Right lobe of liver (tissue), 6 donors: ENCODE measurements around the gene QTRT2. TPM values are rescaled to one million over a fixed set of nuclear protein-coding genes. Genes with fewer than 3 reads are reported as not detected.
A peak's percentile ranks its signal among the peaks of the same experiment; 100 is the strongest.

Experiments used
- ATAC-seq, 4 donors: fragments of 200-7000 bp; cut with Tn5 transposase; one replicate each; pipeline ENCODE4 v1.9.1; 2020; ENCODE audit warnings: mild to moderate bottlenecking in 4 of 4, moderate library complexity in 4 of 4
- DNase-seq, 3 donors: peaks; one replicate each; pipeline ENCODE4 v3.0.0-alpha.2; 2020
- H3K27ac ChIP-seq, 3 donors: fragments of 200-600 bp; one replicate each; pipeline ENCODE4 v1.8.0; 2022
- H3K27me3 ChIP-seq, 2 donors: fragments of 200-600 bp; one replicate each; pipeline ENCODE4 v1.8.0; 2022
- H3K36me3 ChIP-seq, 4 donors: fragments of 200-600 bp; sonication (generic) in 1 of 4; one replicate each; pipeline versions ENCODE4 v1.5.1 to v1.8.0; 2017 to 2022; ENCODE audit warnings: control low read depth in 1 of 4
- H3K4me1 ChIP-seq, 4 donors: fragments of 200-600 bp; sonication (generic) in 1 of 4; one replicate each; pipeline versions ENCODE4 v1.5.1 to v1.8.0; 2017 to 2022; ENCODE audit warnings: control low read depth in 1 of 4
- H3K4me3 ChIP-seq, 3 donors: fragments of 200-600 bp; one replicate each; pipeline ENCODE4 v1.8.0; 2022
- H3K9me3 ChIP-seq, 4 donors: fragments of 200-600 bp; sonication (generic) in 1 of 4; one replicate each; pipeline versions ENCODE4 v1.5.1 to v1.8.0; 2017 to 2022; ENCODE audit warnings: control low read depth in 1 of 4
- POLR2A ChIP-seq: fragments of 450-650 bp; IDR thresholded peaks from one replicate; pipeline ENCODE4 v1.6.1; 2017; ENCODE audit warnings: antibody characterized with exemption, mild to moderate bottlenecking
- WGBS: methylation state at CpG from one replicate; pipeline ENCODE4 v1.1.6; 2018; ENCODE audit warnings: low coverage, low lambda C conversion rate; ENCODE audit not compliant: insufficient coverage; ENCODE audit errors: missing lambda C conversion rate; 5-methylcytosine and 5-hydroxymethylcytosine counted together
- intact Hi-C, 2 donors: fragments of 100-400 bp; cut with DNase I; formaldehyde crosslinking; loops; one replicate each; pipeline versions ENCODE4 v1.11.2 to v1.14.1; 2022
- long read RNA-seq: library from polyadenylated mRNA; unstranded; transcript quantifications from one replicate; pipeline ENCODE4 v2.0.0, GENCODE V29; 2019
- total RNA-seq, 6 experiments: library from RNA; depleted of rRNA in 2 of 6; stranded (reverse); fragments of >200 nt in 2 of 6; fragmentation: NEBNext Ultra II Directional in 3 of 6; extraction: Animal tissue kit (Norgen Biotek cat#: 25700) in 3 of 6; gene quantifications; one replicate each; pipeline versions ENCODE4 v1.1.0 to v1.2.4, GENCODE V29; 2016 to 2023
- TF ChIP-seq, protein P1 (sequence below), 4 donors: fragments of 200-600 bp in 3 of 4; fragments of 450-650 bp in 1 of 4; IDR thresholded peaks; one replicate each; pipeline versions ENCODE4 v1.5.1 to v1.8.0; 2016 to 2022; ENCODE audit warnings: antibody characterized with exemption in 4 of 4, mild to moderate bottlenecking in 2 of 4
- donor health status: DM: no; HTN: yes; CAD: no.
- donor health status: DM: no; HTN: no; CAD: no.
- donor health status: DM: no; HTN: no; CAD: no.
- donor health status: DM: no; HTN: yes; CAD: no.
- donor health status: DM: no; HTN: yes; CAD: no.

The QTRT2 gene
- 1 to 10 TPM; 6.3 to 9.8 (median 7.8) TPM for total RNA-seq
- long read RNA-seq, partial matches to known transcripts, result 1 of 1 reads
- long read RNA-seq, other reads (novel, unspliced or antisense), result 0 of 1 reads

DNA sequence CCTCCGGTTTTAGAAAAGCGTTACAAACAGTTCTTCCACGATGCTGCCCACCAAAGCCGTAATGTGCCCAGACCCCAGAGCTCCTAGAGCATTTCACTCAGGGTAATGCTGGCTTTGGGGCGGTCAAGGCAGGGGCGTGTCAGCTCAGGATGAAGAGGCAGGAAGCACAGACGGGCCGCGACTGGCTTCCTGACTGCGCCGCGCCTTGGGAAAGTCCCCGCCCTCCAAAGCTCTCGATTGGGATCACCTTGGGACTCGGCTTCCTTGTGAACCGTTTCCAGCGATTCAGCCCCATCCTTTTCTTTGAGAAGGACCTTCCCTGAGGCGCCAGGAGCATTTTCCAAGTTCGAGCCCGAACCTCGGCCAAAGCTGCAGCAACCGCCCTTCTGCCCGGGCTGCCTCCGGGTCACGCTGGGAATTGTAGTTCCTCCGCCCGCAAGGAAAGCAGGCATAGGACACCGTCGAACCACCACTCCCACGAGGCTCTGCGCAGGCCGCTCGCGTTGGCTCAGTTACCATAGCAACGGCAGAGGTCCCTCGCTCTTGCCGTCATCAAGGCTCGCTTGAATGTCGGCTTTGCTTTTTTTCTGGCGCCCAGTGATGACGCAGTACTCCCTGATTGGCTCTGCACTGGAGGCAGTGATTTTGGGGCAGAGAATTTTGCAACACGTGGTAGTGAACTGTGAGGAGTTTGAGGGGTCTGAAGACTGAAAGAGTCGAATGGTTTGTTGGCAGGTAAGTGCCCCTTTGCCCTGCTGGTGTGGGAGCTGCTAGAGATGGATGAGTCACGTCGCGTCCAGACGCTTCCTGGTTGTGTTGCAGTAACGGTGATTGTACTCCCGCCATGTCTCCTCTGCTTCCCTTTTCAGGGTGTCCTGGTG, at the start of gene QTRT2, which contains the start of gene CCDC191:
QTRT2 (plus strand) TSS at position 608 of the 881 bp plus-strand sequence. CDS start 8,521 bp downstream, outside the sequence.
CCDC191 (minus strand) TSS at position 397 of the 881 bp plus-strand sequence; CDS start at position 337, 60 bp downstream.
- no peaks in the 10 kb centered on the region for H3K27me3 ChIP-seq
- WGBS, result under 1% methylated on average over 24 of the region's 49 CpGs
- H3K27ac ChIP-seq, result peak within 1 kb of the TSS; percentile 64 to 72 (median 66)
- TF ChIP-seq, protein P1, sequence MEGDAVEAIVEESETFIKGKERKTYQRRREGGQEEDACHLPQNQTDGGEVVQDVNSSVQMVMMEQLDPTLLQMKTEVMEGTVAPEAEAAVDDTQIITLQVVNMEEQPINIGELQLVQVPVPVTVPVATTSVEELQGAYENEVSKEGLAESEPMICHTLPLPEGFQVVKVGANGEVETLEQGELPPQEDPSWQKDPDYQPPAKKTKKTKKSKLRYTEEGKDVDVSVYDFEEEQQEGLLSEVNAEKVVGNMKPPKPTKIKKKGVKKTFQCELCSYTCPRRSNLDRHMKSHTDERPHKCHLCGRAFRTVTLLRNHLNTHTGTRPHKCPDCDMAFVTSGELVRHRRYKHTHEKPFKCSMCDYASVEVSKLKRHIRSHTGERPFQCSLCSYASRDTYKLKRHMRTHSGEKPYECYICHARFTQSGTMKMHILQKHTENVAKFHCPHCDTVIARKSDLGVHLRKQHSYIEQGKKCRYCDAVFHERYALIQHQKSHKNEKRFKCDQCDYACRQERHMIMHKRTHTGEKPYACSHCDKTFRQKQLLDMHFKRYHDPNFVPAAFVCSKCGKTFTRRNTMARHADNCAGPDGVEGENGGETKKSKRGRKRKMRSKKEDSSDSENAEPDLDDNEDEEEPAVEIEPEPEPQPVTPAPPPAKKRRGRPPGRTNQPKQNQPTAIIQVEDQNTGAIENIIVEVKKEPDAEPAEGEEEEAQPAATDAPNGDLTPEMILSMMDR (IDR thresholded peaks at IDR 0.05), result no peak
- no peak for TF ChIP-seq POLR2A
- peak within 1 kb of the TSS; percentile 65 to 87 (median 83) for H3K4me3 ChIP-seq
- H3K36me3 ChIP-seq, result no peaks in the 10 kb centered on the region
- peak; percentile 98 to 99 (median 99) for DNase-seq
- H3K4me1 ChIP-seq, result peaks cover 0 to 14% (median 0%) of the 10 kb centered on the region in 4 donors
- no peaks in the 10 kb centered on the region for H3K9me3 ChIP-seq
- ATAC-seq, result peak; percentile 99 to 100 (median 99)
- intact Hi-C loops, result no loop called here

DNA sequence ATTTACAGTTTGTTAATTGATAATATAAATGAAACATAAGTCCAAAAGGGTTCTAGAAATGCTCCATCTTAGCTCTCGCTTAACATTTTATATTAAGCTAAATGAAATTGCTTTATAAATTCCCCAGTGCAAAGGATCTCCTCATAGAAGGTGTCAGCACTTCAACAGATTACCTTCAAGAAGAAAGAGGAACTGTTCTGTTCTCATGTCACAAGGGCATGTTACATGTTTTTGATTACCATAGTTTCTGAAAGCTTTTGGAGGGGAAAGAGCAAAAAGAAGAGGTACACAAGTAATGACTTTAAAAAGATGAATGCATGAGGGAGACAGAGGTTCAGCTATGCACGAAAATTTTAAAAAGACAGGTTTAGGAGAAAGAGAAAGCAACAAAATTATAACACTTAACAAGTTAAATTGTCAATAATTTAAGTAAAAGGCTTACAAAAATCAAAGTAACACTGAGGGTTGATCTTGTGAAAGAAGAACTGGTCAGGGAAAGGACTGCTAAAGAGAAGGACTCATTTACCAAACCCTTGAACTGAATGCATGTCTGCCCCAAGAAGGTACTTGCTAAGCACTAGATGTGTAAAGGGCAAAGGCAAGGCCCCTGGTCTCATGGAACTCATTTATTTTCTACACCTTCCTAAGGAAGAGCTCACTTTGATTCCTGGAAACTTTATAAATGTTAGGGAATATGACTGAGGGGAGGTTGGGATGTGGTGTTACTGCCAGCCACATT, 45.3 kb upstream of the QTRT2 start:
- Histone ChIP-seq H3K27ac (no peak overlapping the region), H3K9me3 (peaks cover 0 to 2% (median 0%) of the 10 kb centered on the region in 4 donors), H3K36me3 (no peaks in the 10 kb centered on the region), H3K4me1 (no peaks in the 10 kb centered on the region), H3K27me3 (no peaks in the 10 kb centered on the region), H3K4me3 (no peak overlapping the region)
- intact Hi-C loops, result no loop called here
- 89% methylated on average over 2 of the region's 2 CpGs for WGBS
- no peak for DNase-seq
- TF ChIP-seq, protein P1 (IDR thresholded peaks at IDR 0.05), result no peak
- TF ChIP-seq POLR2A, result no peak
- ATAC-seq, result no peak

DNA sequence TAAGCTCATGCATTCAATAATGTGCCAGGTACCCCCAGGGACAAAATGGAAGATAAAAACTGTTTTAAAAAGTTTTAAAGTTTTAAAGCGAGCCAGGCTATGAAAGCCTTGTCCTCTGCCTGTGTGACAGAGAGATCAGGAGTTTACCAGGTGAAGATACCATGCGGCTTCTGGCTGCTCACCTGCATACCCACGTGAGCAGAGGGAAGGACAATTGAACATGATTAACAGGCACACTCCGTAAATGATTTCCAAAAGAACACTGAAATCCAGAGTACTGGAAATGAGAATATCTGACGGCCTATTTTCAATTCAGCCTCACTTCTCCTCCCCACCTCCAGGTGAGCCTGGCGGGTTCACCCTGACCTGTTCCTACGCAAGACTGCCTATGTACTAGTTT, 42.3 kb upstream of the QTRT2 start:
- ATAC-seq (peak in 1 of 4 donors; percentile 33), DNase-seq (peak in 1 of 3 donors; percentile 44)
- WGBS, result 59% methylated on average over 5 of the region's 7 CpGs
- TF ChIP-seq POLR2A, result no peak
- TF ChIP-seq, protein P1 (IDR thresholded peaks at IDR 0.05), result no peak
- intact Hi-C loops, result no loop called here
- Histone ChIP-seq H3K9me3 (no peaks in the 10 kb centered on the region), H3K27ac (no peak overlapping the region), H3K27me3 (no peaks in the 10 kb centered on the region), H3K4me3 (no peak overlapping the region), H3K36me3 (no peaks in the 10 kb centered on the region), H3K4me1 (no peaks in the 10 kb centered on the region)

DNA sequence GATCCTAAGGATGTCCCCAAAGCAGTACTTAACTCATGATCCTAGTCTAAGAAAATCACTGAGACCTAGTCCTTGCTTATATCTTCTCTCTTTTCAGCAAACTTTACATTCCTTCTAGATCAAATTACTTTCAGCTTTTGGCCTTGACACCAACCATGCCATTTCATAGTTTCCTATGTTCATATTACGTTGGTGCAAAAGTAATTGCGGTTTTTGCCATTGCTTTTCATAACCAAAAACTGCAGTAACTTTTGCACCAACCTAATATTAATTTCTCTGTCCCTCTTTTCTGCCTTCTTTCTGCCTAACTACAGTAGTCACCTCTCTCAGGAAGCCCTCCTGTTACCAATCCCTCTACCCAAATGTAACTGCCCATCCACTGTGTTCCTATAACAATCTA, 37.1 kb upstream of the QTRT2 start:
- Histone ChIP-seq H3K27ac (no peak overlapping the region), H3K4me3 (no peak overlapping the region), H3K4me1 (no peaks in the 10 kb centered on the region), H3K9me3 (no peaks in the 10 kb centered on the region), H3K36me3 (no peaks in the 10 kb centered on the region), H3K27me3 (no peaks in the 10 kb centered on the region)
- TF ChIP-seq POLR2A, result no peak
- TF ChIP-seq, protein P1 (IDR thresholded peaks at IDR 0.05), result no peak
- intact Hi-C loops, result no loop called here
- 100% methylated on average over 2 of the region's 2 CpGs for WGBS
- no peak for DNase-seq
- ATAC-seq, result no peak
